Mesenchymal stem cell (in vitro differentiated cells and primary cell): ENCODE data around the gene EXOG.

Experiments used
- DNase-seq: peaks from one replicate; pipeline ENCODE4 v3.0.0-alpha.2; 2013
- H2AFZ ChIP-seq: one replicate; pipeline ENCODE4 v1.6.1; 2013; ENCODE audit warnings: low read depth, mild to moderate bottlenecking, control low read depth, inconsistent platforms, low read length, moderate library complexity
- H2AK5ac ChIP-seq: 2 replicates; pipeline ENCODE4 v1.6.1; 2013; ENCODE audit warnings: low read length, moderate library complexity, mild to moderate bottlenecking, inconsistent platforms; ENCODE audit not compliant: severe bottlenecking
- H2BK120ac ChIP-seq: one replicate; pipeline ENCODE4 v1.6.1; 2013; ENCODE audit warnings: low read depth, mild to moderate bottlenecking, inconsistent platforms, low read length, moderate library complexity
- H2BK12ac ChIP-seq, 2 experiments: one replicate each; pipeline ENCODE4 v1.6.1; 2013; ENCODE audit warnings: inconsistent platforms in 2 of 2, low read length in 2 of 2, mild to moderate bottlenecking in 2 of 2, moderate library complexity in 2 of 2, control low read depth in 1 of 2
- H2BK15ac ChIP-seq: one replicate; pipeline ENCODE4 v1.6.1; 2013; ENCODE audit warnings: mild to moderate bottlenecking, low read depth, inconsistent platforms; ENCODE audit not compliant: poor library complexity, severe bottlenecking
- H2BK5ac ChIP-seq: 2 replicates; pipeline ENCODE4 v1.6.1; 2013; ENCODE audit warnings: low read depth, mild to moderate bottlenecking, low read length, control low read depth, inconsistent platforms; ENCODE audit not compliant: poor library complexity, severe bottlenecking
- H3K14ac ChIP-seq, 2 experiments: one replicate each; pipeline ENCODE4 v1.6.1; 2013; ENCODE audit warnings: inconsistent platforms in 2 of 2, low read length in 2 of 2, control low read depth in 1 of 2, mild to moderate bottlenecking in 1 of 2, moderate library complexity in 1 of 2
- H3K18ac ChIP-seq, 2 experiments: one replicate each; pipeline ENCODE4 v1.6.1; 2013; ENCODE audit warnings: inconsistent platforms in 2 of 2, low read length in 2 of 2, control low read depth in 1 of 2, low read depth in 1 of 2, mild to moderate bottlenecking in 1 of 2
- H3K23ac ChIP-seq, 2 experiments: one replicate each; pipeline ENCODE4 v1.6.1; 2013; ENCODE audit warnings: inconsistent platforms in 2 of 2, low read length in 2 of 2, mild to moderate bottlenecking in 2 of 2, moderate library complexity in 2 of 2, control low read depth in 1 of 2
- H3K27ac ChIP-seq: 2 replicates; pipeline ENCODE4 v1.5.1; 2013; ENCODE audit warnings: mild to moderate bottlenecking, moderate library complexity, low read length, control low read depth, inconsistent platforms; ENCODE audit not compliant: poor library complexity, severe bottlenecking
- H3K27me3 ChIP-seq, 2 experiments: 2 replicates each; pipeline versions ENCODE4 v1.6.1 to v1.7.0; 2013; ENCODE audit warnings: low read length in 2 of 2, mild to moderate bottlenecking in 2 of 2, moderate library complexity in 2 of 2, control low read depth in 1 of 2, inconsistent platforms in 1 of 2; ENCODE audit not compliant: control insufficient read depth in 1 of 2, insufficient read depth in 1 of 2
- H3K36me3 ChIP-seq, 2 experiments: 2 replicates each; pipeline versions ENCODE4 v1.6.1 to v1.7.0; 2013; ENCODE audit warnings: low read length in 2 of 2, control low read depth in 1 of 2, inconsistent platforms in 1 of 2, low read depth in 1 of 2, mild to moderate bottlenecking in 1 of 2; ENCODE audit not compliant: insufficient read depth in 2 of 2, control insufficient read depth in 1 of 2
- H3K4ac ChIP-seq, 2 experiments: one replicate each; pipeline ENCODE4 v1.6.1; 2013; ENCODE audit warnings: inconsistent platforms in 2 of 2, low read length in 2 of 2, mild to moderate bottlenecking in 2 of 2, moderate library complexity in 2 of 2, control low read depth in 1 of 2, low read depth in 1 of 2
- H3K4me1 ChIP-seq: 2 replicates; pipeline ENCODE4 v1.6.1; 2013; ENCODE audit warnings: low read depth, low read length, control low read depth; ENCODE audit not compliant: control insufficient read depth, insufficient read depth
- H3K4me2 ChIP-seq: 2 replicates; pipeline ENCODE4 v1.6.1; 2013; ENCODE audit warnings: low read length, mild to moderate bottlenecking, inconsistent platforms; ENCODE audit not compliant: poor library complexity, severe bottlenecking
- H3K4me3 ChIP-seq, 2 experiments: 2 replicates each; pipeline versions ENCODE4 v1.5.1 to v1.7.0; 2013; ENCODE audit warnings: low read length in 2 of 2, mild to moderate bottlenecking in 2 of 2, control low read depth in 1 of 2, low read depth in 1 of 2; ENCODE audit not compliant: insufficient read depth in 1 of 2
- H3K79me1 ChIP-seq: replicated peaks from 2 replicates; pipeline ENCODE4 v1.6.1; 2013; ENCODE audit warnings: mild to moderate bottlenecking, control low read depth, low read length, inconsistent platforms; ENCODE audit not compliant: poor library complexity, severe bottlenecking
- H3K9ac ChIP-seq: 2 replicates; pipeline ENCODE4 v1.7.0; 2013; ENCODE audit warnings: mild to moderate bottlenecking, low read length, moderate library complexity
- H3K9me3 ChIP-seq: 2 replicates; pipeline ENCODE4 v1.7.0; 2013; ENCODE audit warnings: mild to moderate bottlenecking, low read length; ENCODE audit not compliant: control insufficient read depth
- H4K8ac ChIP-seq: one replicate; pipeline ENCODE4 v1.6.1; 2013; ENCODE audit warnings: inconsistent platforms, mild to moderate bottlenecking, low read length, moderate library complexity
- H4K91ac ChIP-seq: one replicate; pipeline ENCODE4 v1.6.1; 2013; ENCODE audit warnings: mild to moderate bottlenecking, low read length, inconsistent platforms
- WGBS: methylation state at CpG from one replicate; pipeline ENCODE4 v1.1.7; 2013; ENCODE audit warnings: mixed read lengths; 5-methylcytosine and 5-hydroxymethylcytosine counted together

The EXOG gene

GRCh38 chr3:38454884-38455638 is 41.1 kb upstream of the EXOG start:
- Histone ChIP-seq H2BK12ac (no peak overlapping the region), H3K9ac (peak overlapping the region; percentile 72), H3K79me1 (peaks cover 49% of the 10 kb centered on the region), H2AFZ (peak overlapping the region; percentile 83), H3K4ac (no peak overlapping the region), H3K18ac (peak overlapping the region; percentile 61 to 70), H3K23ac (peak overlapping the region in 1 of 2 experiments; percentile 75), H3K9me3 (peaks cover 3% of the 10 kb centered on the region), H2AK5ac (no peak overlapping the region), H3K14ac (peak overlapping the region in 1 of 2 experiments; percentile 26), H2BK15ac (no peak overlapping the region), H2BK120ac (no peak overlapping the region), H4K91ac (peak overlapping the region; percentile 12), H4K8ac (no peak overlapping the region), H3K27ac (no peak overlapping the region), H2BK5ac (no peak overlapping the region), H3K4me3 (peak overlapping the region; percentile 84 to 85), H3K4me2 (peak overlapping the region; percentile 100), H3K36me3 (no peaks in the 10 kb centered on the region), H3K27me3 (peaks cover 0 to 5% of the 10 kb centered on the region in 2 experiments), H3K4me1 (peaks cover 24% of the 10 kb centered on the region)
- WGBS: under 1% methylated on average over 57 of the region's 72 CpGs
- peak; percentile 49 for DNase-seq

GRCh38 chr3:38455639-38456430 is 40.3 kb upstream of the EXOG start:
- peak overlapping the region; percentile 100 for H3K4me2 ChIP-seq
- no peak overlapping the region for H4K8ac ChIP-seq
- H3K36me3 ChIP-seq: no peaks in the 10 kb centered on the region
- H3K4me1 ChIP-seq: peaks cover 24% of the 10 kb centered on the region
- H2BK15ac ChIP-seq: no peak overlapping the region
- DNase-seq: peak; percentile 60
- no peak overlapping the region for H2BK120ac ChIP-seq
- H2AFZ ChIP-seq: no peak overlapping the region
- no peak overlapping the region for H3K4ac ChIP-seq
- H3K79me1 ChIP-seq: peaks cover 56% of the 10 kb centered on the region
- no peak overlapping the region for H4K91ac ChIP-seq
- H2BK12ac ChIP-seq: no peak overlapping the region
- H3K23ac ChIP-seq: no peak overlapping the region
- peak overlapping the region; percentile 84 to 85 for H3K4me3 ChIP-seq
- H3K14ac ChIP-seq: no peak overlapping the region
- H3K18ac ChIP-seq: peak overlapping the region in 1 of 2 experiments; percentile 61
- WGBS: 9% methylated on average over 15 of the region's 15 CpGs
- H3K27me3 ChIP-seq: peaks cover 0 to 5% of the 10 kb centered on the region in 2 experiments
- no peak overlapping the region for H3K27ac ChIP-seq
- no peak overlapping the region for H2AK5ac ChIP-seq
- peaks cover under 1% of the 10 kb centered on the region for H3K9me3 ChIP-seq
- no peak overlapping the region for H2BK5ac ChIP-seq
- H3K9ac ChIP-seq: peak overlapping the region; percentile 69

- no peak overlapping the region for H2BK120ac ChIP-seq
- no peak overlapping the region for H4K91ac ChIP-seq
- no peak overlapping the region for H3K27ac ChIP-seq
- H3K14ac ChIP-seq: no peak overlapping the region
- H3K4me1 ChIP-seq: peaks cover 24% of the 10 kb centered on the region
- H3K23ac ChIP-seq: peak overlapping the region in 1 of 2 experiments; percentile 4
- no peak overlapping the region for H4K8ac ChIP-seq
- no peak overlapping the region for H2AFZ ChIP-seq
- no peaks in the 10 kb centered on the region for H3K36me3 ChIP-seq
- no peak overlapping the region for H2AK5ac ChIP-seq
- H3K9me3 ChIP-seq: no peaks in the 10 kb centered on the region
- H2BK12ac ChIP-seq: no peak overlapping the region
- H3K4me3 ChIP-seq: no peak overlapping the region
- H3K4me2 ChIP-seq: no peak overlapping the region
- H3K79me1 ChIP-seq: peaks cover 64% of the 10 kb centered on the region
- H3K4ac ChIP-seq: no peak overlapping the region
- no peak overlapping the region for H3K18ac ChIP-seq
- no peak overlapping the region for H3K9ac ChIP-seq
- H2BK15ac ChIP-seq: no peak overlapping the region
- H3K27me3 ChIP-seq: peaks cover 0 to 5% of the 10 kb centered on the region in 2 experiments
- no peak overlapping the region for H2BK5ac ChIP-seq
- WGBS: 90% methylated on average over 6 of the region's 9 CpGs
- no peak for DNase-seq
Measured at GRCh38 chr3:38457111-38458003, 38.8 kb upstream of the EXOG start.
